Astrocyte (in vitro differentiated cells and primary cell): ENCODE measurements around the gene DSCAM. TPM values are rescaled to one million over a fixed set of nuclear protein-coding genes. Genes with fewer than 3 reads are reported as not detected.

Experiments used
- DNase-seq: peaks from one replicate; pipeline ENCODE4 v3.0.0-alpha.2; 2010; ENCODE audit warnings: low read depth
- FAIRE-seq: peaks from 2 replicates; lab custom pipeline; 2011; peaks lifted over from hg19 to GRCh38; lab: Jason Lieb, UNC
- H2AFZ ChIP-seq: 2 replicates; pipeline ENCODE4 v1.6.0; 2012; ENCODE audit warnings: low read depth, low read length, inconsistent platforms
- H3K27ac ChIP-seq: 2 replicates; pipeline ENCODE4 v1.5.1; 2011; ENCODE audit warnings: low read depth, low read length, inconsistent platforms
- H3K27me3 ChIP-seq: 2 replicates; pipeline ENCODE4 v1.6.0; 2011; ENCODE audit warnings: low read length, inconsistent platforms; ENCODE audit not compliant: insufficient read depth
- H3K36me3 ChIP-seq: 2 replicates; pipeline ENCODE4 v1.5.1; 2011; ENCODE audit warnings: low read length, inconsistent platforms; ENCODE audit not compliant: insufficient read depth
- H3K4me1 ChIP-seq: 2 replicates; pipeline ENCODE4 v1.5.1; 2011; ENCODE audit warnings: low read length, inconsistent platforms; ENCODE audit not compliant: insufficient read depth
- H3K4me2 ChIP-seq: 2 replicates; pipeline ENCODE4 v1.6.0; 2012; ENCODE audit warnings: low read length, inconsistent platforms
- H3K4me3 ChIP-seq: 2 replicates; pipeline ENCODE4 v1.5.1; 2011; ENCODE audit warnings: low read depth, mild to moderate bottlenecking, low read length, inconsistent platforms; ENCODE audit not compliant: insufficient read depth
- H3K79me2 ChIP-seq: 2 replicates; pipeline ENCODE4 v1.6.0; 2012; ENCODE audit warnings: mild to moderate bottlenecking, low read length, inconsistent platforms; ENCODE audit not compliant: insufficient read depth
- H3K9ac ChIP-seq: 2 replicates; pipeline ENCODE4 v1.6.0; 2012; ENCODE audit warnings: mild to moderate bottlenecking, low read length, inconsistent platforms
- H3K9me3 ChIP-seq: 2 replicates; pipeline ENCODE4 v1.5.1; 2012; ENCODE audit warnings: low read depth, mild to moderate bottlenecking, low read length, inconsistent platforms; ENCODE audit not compliant: insufficient read depth
- H4K20me1 ChIP-seq: 2 replicates; pipeline ENCODE4 v1.6.0; 2012; ENCODE audit warnings: low read length, inconsistent platforms; ENCODE audit not compliant: insufficient read depth
- H3K27ac Mint-ChIP-seq: one replicate; pipeline ENCODE4 v1.8.0; 2021; ENCODE audit warnings: mild to moderate bottlenecking, mixed read lengths; ENCODE audit not compliant: unreplicated experiment
- H3K27me3 Mint-ChIP-seq: one replicate; pipeline ENCODE4 v1.8.0; 2021; ENCODE audit warnings: low read depth, mixed read lengths; ENCODE audit not compliant: unreplicated experiment
- H3K36me3 Mint-ChIP-seq: one replicate; pipeline ENCODE4 v1.8.0; 2021; ENCODE audit warnings: low read depth, mixed read lengths; ENCODE audit not compliant: unreplicated experiment
- H3K4me1 Mint-ChIP-seq: one replicate; pipeline ENCODE4 v1.8.0; 2021; ENCODE audit warnings: low read depth, mixed read lengths; ENCODE audit not compliant: unreplicated experiment
- H3K4me3 Mint-ChIP-seq: one replicate; pipeline ENCODE4 v1.8.0; 2021; ENCODE audit warnings: mild to moderate bottlenecking, moderate library complexity, mixed read lengths; ENCODE audit not compliant: unreplicated experiment
- H3K9me3 Mint-ChIP-seq: one replicate; pipeline ENCODE4 v1.8.0; 2021; ENCODE audit warnings: mild to moderate bottlenecking, mixed read lengths; ENCODE audit not compliant: unreplicated experiment
- EZH2 ChIP-seq: IDR thresholded peaks from 2 replicates; pipeline ENCODE4 v1.6.1; 2012; ENCODE audit warnings: mild to moderate bottlenecking, low read length, inconsistent platforms; ENCODE audit not compliant: insufficient read depth
- total RNA-seq: library from RNA; stranded (reverse); gene quantifications from 2 replicates; pipeline ENCODE4 v1.2.1, GENCODE V29; 2021
- TF ChIP-seq, protein P1 (sequence below): IDR thresholded peaks from 2 replicates; pipeline ENCODE4 v1.5.1; 2011; ENCODE audit warnings: low read depth, mild to moderate bottlenecking, inconsistent platforms, low read length, moderate library complexity; ENCODE audit not compliant: insufficient read depth

The DSCAM gene
- total RNA-seq, 1 donor from 2014 or later: 0.18 TPM

DNA sequence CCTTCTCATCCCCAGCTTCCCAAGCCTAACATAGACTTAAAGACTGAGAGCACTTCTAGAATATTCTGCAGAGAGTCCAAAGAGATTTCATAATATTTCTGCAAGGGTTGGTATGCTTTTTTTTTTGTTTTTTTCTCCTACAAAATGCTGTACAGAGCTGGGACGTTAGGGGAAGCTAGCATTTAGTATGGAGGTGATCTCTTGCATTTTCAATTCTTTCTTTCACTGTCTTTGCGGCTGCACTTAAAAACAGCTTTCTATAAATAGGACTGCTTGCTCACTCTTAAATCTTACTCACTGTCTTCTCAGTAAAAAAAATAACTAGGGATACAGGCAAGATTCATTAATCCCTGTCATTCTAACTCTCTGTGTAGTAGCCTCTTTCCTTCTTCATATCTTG is 7.4 kb downstream of the DSCAM start:
- peaks cover 3% of the 10 kb centered on the region for H3K9me3 Mint-ChIP-seq
- H3K4me3 ChIP-seq: no peak overlapping the region
- TF ChIP-seq, protein P1, sequence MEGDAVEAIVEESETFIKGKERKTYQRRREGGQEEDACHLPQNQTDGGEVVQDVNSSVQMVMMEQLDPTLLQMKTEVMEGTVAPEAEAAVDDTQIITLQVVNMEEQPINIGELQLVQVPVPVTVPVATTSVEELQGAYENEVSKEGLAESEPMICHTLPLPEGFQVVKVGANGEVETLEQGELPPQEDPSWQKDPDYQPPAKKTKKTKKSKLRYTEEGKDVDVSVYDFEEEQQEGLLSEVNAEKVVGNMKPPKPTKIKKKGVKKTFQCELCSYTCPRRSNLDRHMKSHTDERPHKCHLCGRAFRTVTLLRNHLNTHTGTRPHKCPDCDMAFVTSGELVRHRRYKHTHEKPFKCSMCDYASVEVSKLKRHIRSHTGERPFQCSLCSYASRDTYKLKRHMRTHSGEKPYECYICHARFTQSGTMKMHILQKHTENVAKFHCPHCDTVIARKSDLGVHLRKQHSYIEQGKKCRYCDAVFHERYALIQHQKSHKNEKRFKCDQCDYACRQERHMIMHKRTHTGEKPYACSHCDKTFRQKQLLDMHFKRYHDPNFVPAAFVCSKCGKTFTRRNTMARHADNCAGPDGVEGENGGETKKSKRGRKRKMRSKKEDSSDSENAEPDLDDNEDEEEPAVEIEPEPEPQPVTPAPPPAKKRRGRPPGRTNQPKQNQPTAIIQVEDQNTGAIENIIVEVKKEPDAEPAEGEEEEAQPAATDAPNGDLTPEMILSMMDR: no peak
- TF ChIP-seq EZH2: no peak
- no peak overlapping the region for H3K27ac Mint-ChIP-seq
- no peaks in the 10 kb centered on the region for H3K27me3 ChIP-seq
- H3K9me3 ChIP-seq: no peaks in the 10 kb centered on the region
- H3K36me3 ChIP-seq: no peaks in the 10 kb centered on the region
- no peaks in the 10 kb centered on the region for H4K20me1 ChIP-seq
- H3K4me1 Mint-ChIP-seq: peaks cover 7% of the 10 kb centered on the region
- peaks cover 6% of the 10 kb centered on the region for H3K27me3 Mint-ChIP-seq
- H3K27ac ChIP-seq: no peak overlapping the region
- no peaks in the 10 kb centered on the region for H3K79me2 ChIP-seq
- FAIRE-seq (no peak), DNase-seq (peak; percentile 19)
- H3K4me1 ChIP-seq: peaks cover 9% of the 10 kb centered on the region
- H2AFZ ChIP-seq: no peak overlapping the region
- no peaks in the 10 kb centered on the region for H3K36me3 Mint-ChIP-seq
- no peak overlapping the region for H3K9ac ChIP-seq
- no peak overlapping the region for H3K4me3 Mint-ChIP-seq
- peak overlapping the region; percentile 94 for H3K4me2 ChIP-seq

DNA sequence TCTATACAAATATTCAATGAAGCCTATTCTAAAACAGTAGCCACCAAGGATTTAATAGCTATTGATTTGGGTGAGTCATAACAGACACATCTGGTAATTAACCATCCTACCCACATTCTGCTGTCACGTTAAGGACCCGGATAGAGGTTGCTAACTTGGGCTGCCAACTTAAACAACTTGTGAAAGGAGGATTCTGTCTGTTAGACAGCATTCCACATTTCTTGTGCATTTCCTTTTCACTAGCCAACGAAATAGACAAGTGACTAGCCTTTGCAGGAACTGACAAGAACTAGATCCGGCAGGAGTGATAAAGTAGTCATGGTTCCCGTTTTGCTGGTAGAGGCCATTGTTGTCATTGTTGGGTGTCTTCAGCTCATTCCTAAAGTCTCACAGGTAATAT is 9.5 kb downstream of the DSCAM start:
- Histone ChIP-seq H3K9ac (no peak overlapping the region), H2AFZ (no peak overlapping the region), H3K27ac (no peak overlapping the region), H3K79me2 (no peaks in the 10 kb centered on the region), H3K36me3 (no peaks in the 10 kb centered on the region), H3K9me3 (no peaks in the 10 kb centered on the region), H3K27me3 (no peaks in the 10 kb centered on the region), H3K4me2 (no peak overlapping the region), H3K4me3 (no peak overlapping the region), H4K20me1 (no peaks in the 10 kb centered on the region), H3K4me1 (peaks cover 9% of the 10 kb centered on the region)
- Mint-ChIP-seq H3K36me3 (no peaks in the 10 kb centered on the region), H3K27ac (no peak overlapping the region), H3K4me1 (peaks cover 7% of the 10 kb centered on the region), H3K27me3 (peaks cover 6% of the 10 kb centered on the region), H3K9me3 (peaks cover 3% of the 10 kb centered on the region), H3K4me3 (no peak overlapping the region)
- TF ChIP-seq, protein P1: no peak
- TF ChIP-seq EZH2: no peak
- FAIRE-seq: no peak
- DNase-seq: peak; percentile 59

DNA sequence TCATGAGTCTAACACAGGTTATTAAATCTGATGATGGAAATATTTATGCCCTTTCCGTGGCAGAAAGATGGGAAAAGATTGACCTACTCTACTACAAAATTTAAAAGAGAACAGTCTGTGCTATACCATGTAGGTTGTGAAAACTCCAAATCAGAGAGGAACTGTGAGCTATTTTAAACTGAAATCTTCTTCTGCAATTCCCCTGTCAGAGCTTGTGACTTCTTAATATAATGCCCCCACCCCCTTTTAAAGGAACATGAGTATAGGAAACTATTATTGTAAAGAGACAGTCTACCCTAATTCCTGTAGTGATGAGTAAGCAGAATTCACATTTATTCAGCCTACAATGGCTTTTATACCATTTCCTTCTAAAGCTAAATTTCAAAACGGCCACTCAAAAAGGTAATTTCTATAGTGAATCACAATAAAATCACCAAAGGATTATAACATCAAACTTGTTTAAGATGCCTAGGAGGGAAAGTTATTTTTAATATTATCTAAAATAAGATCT is 11.7 kb downstream of the DSCAM start:
- Mint-ChIP-seq H3K36me3 (no peaks in the 10 kb centered on the region), H3K27ac (no peak overlapping the region), H3K4me3 (no peak overlapping the region), H3K9me3 (peaks cover 3% of the 10 kb centered on the region), H3K27me3 (no peaks in the 10 kb centered on the region), H3K4me1 (peaks cover 7% of the 10 kb centered on the region)
- H4K20me1 ChIP-seq: no peaks in the 10 kb centered on the region
- no peaks in the 10 kb centered on the region for H3K36me3 ChIP-seq
- no peak overlapping the region for H3K27ac ChIP-seq
- no peaks in the 10 kb centered on the region for H3K27me3 ChIP-seq
- DNase-seq (no peak), FAIRE-seq (no peak)
- peaks cover 1% of the 10 kb centered on the region for H3K4me1 ChIP-seq
- no peak overlapping the region for H3K4me3 ChIP-seq
- H3K4me2 ChIP-seq: no peak overlapping the region
- no peaks in the 10 kb centered on the region for H3K9me3 ChIP-seq
- no peak overlapping the region for H2AFZ ChIP-seq
- TF ChIP-seq EZH2: no peak
- TF ChIP-seq, protein P1: no peak
- H3K9ac ChIP-seq: no peak overlapping the region
- H3K79me2 ChIP-seq: no peaks in the 10 kb centered on the region
